Measurements from ENCODE around the gene TMEM184A.

The TMEM184A gene

GRCh38 chr7:1595027-1595426 lies 39.0 kb upstream of the TMEM184A start:
- FAIRE-seq (no peak), DNase-seq (ENCODE audit: insufficient read length, low spot score) (no peak)
- TF ChIP-seq POLR2A (IDR thresholded peaks at IDR 0.05; ENCODE audit: low read depth, low read length) = no peak

- no peak for TF ChIP-seq POLR2A (IDR thresholded peaks at IDR 0.05; ENCODE audit: low read depth, low read length)
- FAIRE-seq (no peak), DNase-seq (ENCODE audit: insufficient read length, low spot score) (no peak)
Measured at GRCh38 chr7:1593904-1594421, 38.0 kb upstream of the TMEM184A start.

DNA sequence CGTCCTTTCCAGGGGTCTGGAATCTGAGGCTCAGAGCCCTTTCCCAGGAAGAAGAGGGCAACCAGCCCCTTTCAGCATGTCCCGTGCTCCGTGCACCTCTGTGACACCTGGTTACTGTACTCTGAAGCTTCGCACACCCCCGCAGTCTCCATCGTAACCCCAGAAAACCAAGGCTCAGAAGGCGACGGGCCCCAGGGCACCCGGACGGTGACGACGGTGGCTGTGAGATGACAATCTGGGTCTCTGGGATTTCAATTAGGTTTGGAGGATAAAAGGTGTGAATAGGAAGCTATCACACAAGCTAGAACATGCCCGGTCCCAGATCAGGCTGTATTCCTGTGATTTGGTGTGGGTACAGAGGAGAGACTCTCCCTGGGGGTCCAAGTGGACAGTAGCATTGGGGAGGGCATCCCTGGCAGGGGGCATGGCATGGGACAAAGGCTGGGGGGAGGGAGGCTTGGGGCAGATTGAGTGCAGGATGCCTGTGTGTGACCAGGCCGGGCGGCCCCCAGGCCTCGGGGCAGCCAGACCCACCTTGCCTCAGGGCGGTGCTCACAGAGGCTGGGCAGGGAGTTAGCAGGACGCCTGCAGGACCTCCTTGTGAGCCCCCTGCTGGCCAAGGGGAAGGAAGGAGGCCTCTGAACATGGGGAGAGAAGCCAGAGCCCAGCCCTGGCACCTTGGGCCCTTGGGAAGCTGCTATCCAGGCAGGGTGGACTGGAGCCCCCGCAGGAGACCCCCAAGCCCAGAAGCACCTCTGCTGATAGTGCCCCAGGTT lies 37.3 kb upstream of the TMEM184A start:
- TF ChIP-seq POLR2A (IDR thresholded peaks at IDR 0.05; ENCODE audit: low read depth, low read length) = no peak
- no peak for DNase-seq (ENCODE audit: insufficient read length, low spot score)
- FAIRE-seq = no peak

DNA sequence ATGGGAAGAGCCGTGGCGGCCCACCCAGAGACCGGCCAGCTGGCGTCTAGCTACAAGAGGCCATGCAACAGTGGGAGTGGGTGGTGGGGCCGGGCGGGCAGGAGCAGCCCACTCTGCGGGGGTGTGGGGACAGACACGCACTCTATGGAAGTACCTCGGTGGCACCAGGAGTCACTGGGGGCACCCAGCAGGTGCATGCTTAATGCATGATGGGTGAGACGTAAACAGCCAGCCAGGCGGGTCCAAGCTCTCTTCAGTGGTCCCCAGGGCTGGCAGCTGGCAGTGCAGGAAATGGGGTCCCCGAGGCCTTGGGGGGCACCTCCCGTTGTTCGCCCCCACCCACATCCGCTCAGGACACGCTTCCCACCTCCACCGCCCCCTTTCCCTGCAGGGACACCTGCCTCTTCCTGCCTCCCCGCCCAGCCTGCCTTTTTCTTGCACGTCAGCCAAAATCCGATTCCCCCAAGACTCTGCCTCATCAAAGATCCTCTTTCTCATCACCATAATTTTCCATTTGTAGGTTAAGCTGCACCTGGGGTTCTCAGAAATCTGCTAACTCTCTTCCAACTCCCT lies 36.4 kb upstream of the TMEM184A start:
- no peak for TF ChIP-seq POLR2A (IDR thresholded peaks at IDR 0.05; ENCODE audit: low read depth, low read length)
- FAIRE-seq (no peak), DNase-seq (ENCODE audit: insufficient read length, low spot score) (no peak)

DNA sequence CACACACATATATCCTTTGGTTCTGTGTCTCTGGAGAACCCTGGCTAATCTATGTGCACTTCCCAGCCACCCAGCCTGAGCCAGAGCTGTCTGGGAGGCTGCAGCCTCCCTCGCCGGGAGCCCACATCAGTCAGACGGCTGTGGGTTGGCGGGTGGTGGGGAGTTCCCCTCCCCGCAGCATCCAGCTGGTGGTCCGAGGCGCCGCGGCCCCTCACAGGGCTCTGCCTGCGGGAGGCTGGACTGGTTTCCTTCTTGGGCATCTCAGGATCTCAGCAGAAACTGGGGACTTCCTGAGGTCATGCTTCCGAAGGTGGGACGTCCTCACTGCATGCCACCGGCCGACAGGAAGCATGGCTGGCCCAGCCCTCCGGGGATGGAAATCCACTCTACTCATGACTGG lies 35.9 kb upstream of the TMEM184A start:
- DNase-seq (ENCODE audit: insufficient read length, low spot score) (no peak), FAIRE-seq (no peak)
- TF ChIP-seq POLR2A (IDR thresholded peaks at IDR 0.05; ENCODE audit: low read depth, low read length) = no peak

DNA sequence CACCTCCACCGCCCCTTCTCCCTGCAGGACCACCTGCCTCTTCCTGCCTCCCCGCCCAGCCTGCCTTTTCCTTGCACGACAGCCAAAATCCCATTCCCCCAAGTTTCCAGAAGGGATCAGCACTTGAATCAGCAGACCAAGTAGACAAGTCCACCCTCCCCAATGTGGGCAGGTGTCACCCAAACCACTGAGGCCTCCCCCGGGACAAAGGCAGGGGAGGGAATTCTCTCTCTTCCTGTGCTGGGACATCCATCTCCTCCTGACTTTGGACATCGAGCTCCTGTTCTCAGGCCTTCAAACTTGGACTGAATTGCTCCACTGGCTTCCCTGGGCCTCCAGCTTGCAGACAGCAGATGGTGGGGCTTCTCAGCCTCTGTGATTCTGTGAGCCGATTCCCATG lies 35.4 kb upstream of the TMEM184A start:
- DNase-seq (ENCODE audit: insufficient read length, low spot score) (no peak), FAIRE-seq (no peak)

DNA sequence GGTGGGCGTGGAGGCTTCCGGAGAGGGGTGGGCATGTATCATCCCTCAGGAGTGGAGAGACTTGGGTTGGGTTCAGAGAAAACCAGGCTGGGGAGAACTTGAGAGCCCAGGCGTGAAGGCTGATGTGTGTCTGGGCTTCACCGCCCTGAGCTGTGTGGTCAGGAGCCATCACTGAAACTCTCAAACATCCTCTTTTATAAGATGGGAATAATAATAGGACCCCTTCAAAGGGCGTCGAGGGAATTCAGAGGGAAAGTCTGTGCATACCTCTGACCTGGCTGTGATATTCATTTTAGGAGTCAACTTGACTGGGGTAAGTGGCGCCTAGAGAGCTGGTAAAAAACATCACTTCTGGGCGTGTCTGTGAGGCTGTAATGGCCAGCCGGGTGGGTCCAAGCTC lies 34.9 kb upstream of the TMEM184A start:
- no peak for TF ChIP-seq POLR2A (IDR thresholded peaks at IDR 0.05; ENCODE audit: low read depth, low read length)
- DNase-seq (ENCODE audit: insufficient read length, low spot score) = no peak
- FAIRE-seq = no peak

More for the DNA sequence above, 35.4 kb upstream of the TMEM184A start:
- no peak for TF ChIP-seq POLR2A (IDR thresholded peaks at IDR 0.05; ENCODE audit: low read depth, low read length)

GRCh38 chr7:1590476-1590875 lies 34.5 kb upstream of the TMEM184A start:
- TF ChIP-seq POLR2A (IDR thresholded peaks at IDR 0.05; ENCODE audit: low read depth, low read length) = no peak
- FAIRE-seq = no peak
- DNase-seq (ENCODE audit: insufficient read length, low spot score) = no peak

GRCh38 chr7:1588978-1589377 lies 33.0 kb upstream of the TMEM184A start:
- TF ChIP-seq POLR2A (IDR thresholded peaks at IDR 0.05; ENCODE audit: low read depth, low read length) = no peak
- FAIRE-seq = no peak
- DNase-seq (ENCODE audit: insufficient read length, low spot score) = no peak

DNA sequence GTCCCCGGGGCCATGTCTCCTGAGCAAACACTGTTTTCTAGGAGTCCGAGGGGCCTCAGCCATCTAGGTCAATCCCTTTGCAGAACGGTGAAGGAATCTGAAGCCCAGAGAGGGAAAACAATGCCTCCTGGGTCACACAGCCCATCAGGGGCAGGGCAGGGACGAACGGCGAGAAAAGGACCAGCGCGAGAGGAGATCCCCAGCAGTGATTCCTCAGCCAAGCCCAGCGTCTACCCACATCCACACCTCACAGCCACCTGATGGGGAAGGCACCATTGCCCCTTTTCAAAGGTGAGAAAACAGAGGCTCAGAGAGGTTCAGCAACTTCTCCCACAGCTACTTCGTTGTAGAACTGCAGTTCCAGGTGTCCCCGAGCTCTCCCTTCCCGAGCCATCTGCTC lies 31.7 kb upstream of the TMEM184A start:
- FAIRE-seq (no peak), DNase-seq (ENCODE audit: insufficient read length, low spot score) (no peak)
- no peak for TF ChIP-seq POLR2A (IDR thresholded peaks at IDR 0.05; ENCODE audit: low read depth, low read length)

- FAIRE-seq (no peak), DNase-seq (ENCODE audit: insufficient read length, low spot score) (no peak)
- no peak for TF ChIP-seq POLR2A (IDR thresholded peaks at IDR 0.05; ENCODE audit: low read depth, low read length)
Measured at GRCh38 chr7:1586827-1587705, 31.1 kb upstream of the TMEM184A start.

GRCh38 chr7:1586126-1586826 lies 30.3 kb upstream of the TMEM184A start:
- DNase-seq (ENCODE audit: insufficient read length, low spot score) (no peak), FAIRE-seq (no peak)
- no peak for TF ChIP-seq POLR2A (IDR thresholded peaks at IDR 0.05; ENCODE audit: low read depth, low read length)

- no peak for TF ChIP-seq POLR2A (IDR thresholded peaks at IDR 0.05; ENCODE audit: low read depth, low read length)
- no peak for DNase-seq (ENCODE audit: insufficient read length, low spot score)
- no peak for FAIRE-seq
Measured at GRCh38 chr7:1585142-1585981, 29.4 kb upstream of the TMEM184A start.

Measured in H54 (cell line).